MCF 10A (cell line): Measurements from ENCODE around the gene IL1R2. TPM values are rescaled to one million over a fixed set of nuclear protein-coding genes. Genes with fewer than 3 reads are reported as not detected.
A peak's percentile ranks its signal among the peaks of the same experiment; 100 is the strongest.

Source experiments
- BruUV-seq: library from RNA; stranded (reverse); fragments of 400-500 nt; replicated peaks from 2 replicates; lab custom pipeline; 2021; lab: Mats Ljungman, UMichigan
- CTCF ChIA-PET: fragments of 300-600 bp; sonication (Branson Sonifier 250); formaldehyde crosslinking; extraction: SDS; loops from one replicate; lab custom pipeline; 2021; ENCODE audit warnings: antibody characterized with exemption, inconsistent platforms; lab: Yijun Ruan, JAX
- POLR2A ChIA-PET: fragments of 300-600, 350-650 bp; sonication (Branson Sonifier 250); formaldehyde crosslinking; extraction: SDS; loops from one replicate; lab custom pipeline; 2020; ENCODE audit warnings: antibody characterized with exemption, inconsistent platforms; lab: Yijun Ruan, JAX
- DNase-seq: peaks from one replicate; pipeline ENCODE4 v3.0.0-alpha.2; 2018; ENCODE audit not compliant: unreplicated experiment
- H3K27ac Mint-ChIP-seq: one replicate; pipeline ENCODE4 v1.8.0; 2022; ENCODE audit warnings: mild to moderate bottlenecking, low read depth, mixed read lengths; ENCODE audit not compliant: unreplicated experiment
- H3K27me3 Mint-ChIP-seq: one replicate; pipeline ENCODE4 v1.8.0; 2022; ENCODE audit warnings: mixed read lengths; ENCODE audit not compliant: insufficient read depth, unreplicated experiment
- H3K36me3 Mint-ChIP-seq: one replicate; pipeline ENCODE4 v1.8.0; 2022; ENCODE audit warnings: mild to moderate bottlenecking, moderate library complexity, mixed read lengths; ENCODE audit not compliant: insufficient read depth, unreplicated experiment
- H3K4me1 Mint-ChIP-seq: one replicate; pipeline ENCODE4 v1.8.0; 2022; ENCODE audit warnings: mixed read lengths; ENCODE audit not compliant: insufficient read depth, unreplicated experiment
- H3K4me3 Mint-ChIP-seq: one replicate; pipeline ENCODE4 v1.8.0; 2022; ENCODE audit warnings: mild to moderate bottlenecking, moderate library complexity, mixed read lengths; ENCODE audit not compliant: unreplicated experiment
- H3K9me3 Mint-ChIP-seq: one replicate; pipeline ENCODE4 v1.8.0; 2022; ENCODE audit warnings: mixed read lengths; ENCODE audit not compliant: unreplicated experiment
- CTCF ChIP-seq: fragments of 200-600 bp; IDR thresholded peaks from one replicate; pipeline ENCODE4 v1.8.0; 2022; ENCODE audit warnings: antibody characterized with exemption, mild to moderate bottlenecking; ENCODE audit not compliant: unreplicated experiment
- intact Hi-C: fragments of 100-400 bp; cut with micrococcal nuclease; formaldehyde crosslinking; loops from 2 replicates; pipeline ENCODE4 v1.14.1; 2022
- total RNA-seq: library from RNA; stranded (reverse); gene quantifications from 2 replicates; pipeline ENCODE4 v1.2.3, GENCODE V29; 2022

IL1R2 gene
- total RNA-seq, 1 experiment from 2014 or later, result not detected

GRCh38 chr2:101961338-101962191, 30.2 kb upstream of the IL1R2 start:
- Mint-ChIP-seq H3K27ac (peak overlapping the region; percentile 91), H3K27me3 (no peaks in the 10 kb centered on the region), H3K4me1 (peaks cover 29% of the 10 kb centered on the region), H3K9me3 (peaks cover 8% of the 10 kb centered on the region), H3K4me3 (peak overlapping the region; percentile 50), H3K36me3 (peaks cover 11% of the 10 kb centered on the region)
- ChIA-PET CTCF (interaction anchor here (0.6 to 5.1 kb wide), 7 partner anchors 35 to 877 kb away, joined by 3 to 33 read pairs (median 4); no protein-coding TSS in a partner anchor), POLR2A (interaction anchor here (0.7 to 1.6 kb wide), 13 partner anchors 9 to 377 kb away, joined by 3 to 7 read pairs (median 4); partner anchors contain the start of gene IL1R1)
- TF ChIP-seq CTCF, result no peak
- intact Hi-C loops, result no loop called here
- peak; percentile 99 for DNase-seq
- BruUV-seq, result no TSS peak

- no peak for DNase-seq
- Mint-ChIP-seq H3K36me3 (peaks cover 11% of the 10 kb centered on the region), H3K27ac (peak overlapping the region; percentile 91), H3K4me1 (peaks cover 30% of the 10 kb centered on the region), H3K9me3 (peaks cover 8% of the 10 kb centered on the region), H3K4me3 (peak overlapping the region; percentile 23), H3K27me3 (no peaks in the 10 kb centered on the region)
- no TSS peak for BruUV-seq
- CTCF ChIA-PET, result interaction anchor here (0.6 to 6.5 kb wide), 4 partner anchors 58 to 104 kb away, joined by 3 to 30 read pairs (median 5); no protein-coding TSS in a partner anchor
- no peak for TF ChIP-seq CTCF
- intact Hi-C loops, result no loop called here
- POLR2A ChIA-PET, result interaction anchor here (1.0 to 1.6 kb wide), 3 partner anchors 26 to 68 kb away, joined by 3 to 4 read pairs (median 4); no protein-coding TSS in a partner anchor
Measured at GRCh38 chr2:101962309-101962708, 29.5 kb upstream of the IL1R2 start.

GRCh38 chr2:101963198-101963597, 28.6 kb upstream of the IL1R2 start:
- POLR2A ChIA-PET, result no interaction called here
- H3K4me3 Mint-ChIP-seq, result no peak overlapping the region
- H3K9me3 Mint-ChIP-seq, result peaks cover 2% of the 10 kb centered on the region
- intact Hi-C loops, result no loop called here
- no peak overlapping the region for H3K27ac Mint-ChIP-seq
- H3K36me3 Mint-ChIP-seq, result peaks cover 5% of the 10 kb centered on the region
- no TSS peak for BruUV-seq
- peaks cover 34% of the 10 kb centered on the region for H3K4me1 Mint-ChIP-seq
- CTCF ChIA-PET, result interaction anchor here (0.5 to 6.5 kb wide), 5 partner anchors 57 to 545 kb away, joined by 3 to 30 read pairs (median 3); no protein-coding TSS in a partner anchor
- DNase-seq, result no peak
- no peak for TF ChIP-seq CTCF
- no peaks in the 10 kb centered on the region for H3K27me3 Mint-ChIP-seq
